Panc1 (cell line): ENCODE data around the gene SLCO2B1. TPM values are rescaled to one million over a fixed set of nuclear protein-coding genes. Genes with fewer than 3 reads are reported as not detected.
"Not testable (repeated sequence)": the region's sequence is repeated elsewhere in the genome, so short reads cannot be mapped to it uniquely, and the experiment has no call there.

Source experiments
- ATAC-seq: fragments of 200-7000 bp; cut with Tn5 transposase; 2 replicates; pipeline ENCODE4 v1.9.1; 2020; ENCODE audit warnings: mild to moderate bottlenecking, moderate library complexity
- BruUV-seq: library from RNA; stranded (reverse); fragments of 400-500 nt; replicated peaks from 2 replicates; lab custom pipeline; 2021; lab: Mats Ljungman, UMichigan
- CTCF ChIA-PET: fragments of 300-600 bp; sonication (Branson Sonifier 250); formaldehyde crosslinking; loops from one replicate; lab custom pipeline; 2022; ENCODE audit warnings: antibody characterized with exemption; lab: Charles Lee
- POLR2A ChIA-PET: fragments of 300-600 bp; sonication (Branson Sonifier 250); formaldehyde crosslinking; loops from one replicate; lab custom pipeline; 2022; ENCODE audit warnings: antibody characterized with exemption; lab: Charles Lee
- DNase-seq: peaks from one replicate; pipeline ENCODE4 v3.0.0-alpha.2; 2010; ENCODE audit warnings: low read depth, low spot score
- H3K27ac ChIP-seq: 2 replicates; pipeline ENCODE4 v1.5.1; 2011; ENCODE audit warnings: mild to moderate bottlenecking, low read length, inconsistent platforms
- H3K27me3 ChIP-seq: fragments of 200-500 bp; sonication (Bioruptor generic); 2 replicates; pipeline ENCODE4 v1.6.0; 2014; ENCODE audit warnings: low read length, inconsistent platforms; ENCODE audit not compliant: control insufficient read depth, insufficient read depth
- H3K36me3 ChIP-seq: fragments of 200-500 bp; sonication (Bioruptor generic); 2 replicates; pipeline ENCODE4 v1.5.1; 2014; ENCODE audit warnings: inconsistent platforms, mild to moderate bottlenecking, low read length, moderate library complexity; ENCODE audit not compliant: control insufficient read depth, insufficient read depth
- H3K4me1 ChIP-seq: 2 replicates; pipeline ENCODE4 v1.5.1; 2011; ENCODE audit warnings: inconsistent platforms, mild to moderate bottlenecking, low read length, moderate library complexity; ENCODE audit not compliant: control insufficient read depth, insufficient read depth
- H3K4me3 ChIP-seq, 2 experiments: 2 replicates each; pipeline ENCODE4 v1.5.1; 2011 to 2012; ENCODE audit warnings: low read depth in 2 of 2, low read length in 2 of 2, mild to moderate bottlenecking in 2 of 2, inconsistent platforms in 1 of 2, moderate library complexity in 1 of 2
- H3K9me3 ChIP-seq: fragments of 200-500 bp; sonication (Bioruptor generic); 2 replicates; pipeline ENCODE4 v1.5.1; 2014; ENCODE audit warnings: low read depth, mild to moderate bottlenecking, inconsistent platforms, low read length, moderate library complexity; ENCODE audit not compliant: control insufficient read depth, insufficient read depth
- POLR2AphosphoS5 ChIP-seq: IDR thresholded peaks from 2 replicates; pipeline ENCODE4 v1.6.1; 2012; ENCODE audit warnings: mild to moderate bottlenecking, low read depth, low read length, moderate library complexity
- REST ChIP-seq, 2 experiments: IDR thresholded peaks; 2 replicates each; pipeline ENCODE4 v1.6.1; 2011 to 2012; ENCODE audit warnings: low read depth in 2 of 2, control low read depth in 1 of 2, low read length in 1 of 2, mild to moderate bottlenecking in 1 of 2, moderate library complexity in 1 of 2; ENCODE audit not compliant: insufficient read depth in 1 of 2
- SIN3A ChIP-seq: IDR thresholded peaks from 2 replicates; pipeline ENCODE4 v1.6.1; 2012; ENCODE audit warnings: low read depth, mild to moderate bottlenecking, low read length, moderate library complexity, borderline replicate concordance; ENCODE audit not compliant: insufficient read depth
- TCF7L2 ChIP-seq: IDR thresholded peaks from 2 replicates; pipeline ENCODE4 v1.6.1; 2011; ENCODE audit warnings: mild to moderate bottlenecking, low read depth, low read length, inconsistent platforms
- in situ Hi-C: cut with HindIII; loops from 2 replicates; pipeline ENCODE4 v1.10.0; 2016; ENCODE audit warnings: low sequenced_read_pairs, low pct_unique_long_range_greater_than_20kb
- intact Hi-C: fragments of 100-400 bp; cut with micrococcal nuclease; formaldehyde crosslinking; loops from one replicate; pipeline ENCODE4 v1.10.0; 2022; ENCODE audit not compliant: unreplicated experiment
- total RNA-seq: library from RNA; stranded (reverse); gene quantifications from one replicate; pipeline ENCODE4 v1.2.1, GENCODE V29; 2021; ENCODE audit not compliant: unreplicated experiment
- TF ChIP-seq, protein P1 (sequence below): fragments of 450-650 bp; IDR thresholded peaks from 2 replicates; pipeline ENCODE4 v1.5.1; 2017; ENCODE audit warnings: mild to moderate bottlenecking

The SLCO2B1 gene
- total RNA-seq, 1 experiment from 2014 or later = 0.77 TPM

GRCh38 chr11:75103380-75104026 lies 47.4 kb upstream of the SLCO2B1 start:
- ATAC-seq (peak; percentile 49; the same call in 1 of the 2 replicates), DNase-seq (no peak)
- Histone ChIP-seq H3K36me3 (no peaks in the 10 kb centered on the region), H3K27me3 (peaks cover 2% of the 10 kb centered on the region), H3K4me1 (no peaks in the 10 kb centered on the region), H3K27ac (no peak overlapping the region), H3K9me3 (no peaks in the 10 kb centered on the region), H3K4me3 (no peak overlapping the region)
- CTCF ChIA-PET = interaction anchor here (0.7 kb wide), 1 partner anchor 99 kb away, joined by 3 read pairs; no protein-coding TSS in a partner anchor
- TF ChIP-seq, protein P1, sequence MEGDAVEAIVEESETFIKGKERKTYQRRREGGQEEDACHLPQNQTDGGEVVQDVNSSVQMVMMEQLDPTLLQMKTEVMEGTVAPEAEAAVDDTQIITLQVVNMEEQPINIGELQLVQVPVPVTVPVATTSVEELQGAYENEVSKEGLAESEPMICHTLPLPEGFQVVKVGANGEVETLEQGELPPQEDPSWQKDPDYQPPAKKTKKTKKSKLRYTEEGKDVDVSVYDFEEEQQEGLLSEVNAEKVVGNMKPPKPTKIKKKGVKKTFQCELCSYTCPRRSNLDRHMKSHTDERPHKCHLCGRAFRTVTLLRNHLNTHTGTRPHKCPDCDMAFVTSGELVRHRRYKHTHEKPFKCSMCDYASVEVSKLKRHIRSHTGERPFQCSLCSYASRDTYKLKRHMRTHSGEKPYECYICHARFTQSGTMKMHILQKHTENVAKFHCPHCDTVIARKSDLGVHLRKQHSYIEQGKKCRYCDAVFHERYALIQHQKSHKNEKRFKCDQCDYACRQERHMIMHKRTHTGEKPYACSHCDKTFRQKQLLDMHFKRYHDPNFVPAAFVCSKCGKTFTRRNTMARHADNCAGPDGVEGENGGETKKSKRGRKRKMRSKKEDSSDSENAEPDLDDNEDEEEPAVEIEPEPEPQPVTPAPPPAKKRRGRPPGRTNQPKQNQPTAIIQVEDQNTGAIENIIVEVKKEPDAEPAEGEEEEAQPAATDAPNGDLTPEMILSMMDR = no peak
- TF ChIP-seq REST (IDR thresholded peaks at IDR 0.05; ENCODE audit: insufficient read depth in 1 of 2, low read depth in 2 of 2, low read length in 1 of 2) (no peak), POLR2AphosphoS5 (no peak), TCF7L2 (no peak), SIN3A (no peak)
- in situ Hi-C loops = loop anchor here (25.0 kb wide), 2 partner anchors 91 to 109 kb away; no protein-coding TSS in a partner anchor
- intact Hi-C loops = no loop called here
- no TSS peak for BruUV-seq
- POLR2A ChIA-PET = interaction anchor here (0.6 kb wide), 1 partner anchor 1935 kb away, joined by 3 read pairs; no protein-coding TSS in a partner anchor

DNA sequence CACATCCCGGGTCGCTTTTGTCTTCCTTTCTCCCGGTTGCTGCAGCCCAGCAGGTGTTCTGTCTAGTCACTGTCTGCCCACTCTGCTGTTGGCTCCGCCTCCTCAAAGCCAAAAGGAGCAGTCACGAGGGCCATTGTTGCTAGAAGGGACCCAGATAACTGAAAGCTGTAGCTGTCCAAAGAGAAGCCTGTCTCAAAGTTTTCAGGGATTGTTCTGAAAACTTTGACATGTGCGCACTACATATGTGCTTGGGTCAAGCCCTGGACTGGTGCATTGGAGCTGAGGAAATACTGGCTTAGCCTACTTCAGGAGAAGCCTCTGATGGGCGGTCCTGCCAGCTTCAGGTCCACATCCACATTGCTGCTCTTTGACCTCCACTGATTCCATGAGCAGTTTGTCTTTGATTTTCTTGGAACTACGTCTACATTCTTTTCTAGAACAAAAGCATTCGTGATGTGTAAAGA lies 45.4 kb upstream of the SLCO2B1 start:
- Histone ChIP-seq H3K36me3 (no peaks in the 10 kb centered on the region), H3K9me3 (no peaks in the 10 kb centered on the region), H3K4me3 (no peak overlapping the region), H3K27ac (no peak overlapping the region), H3K27me3 (peaks cover 2% of the 10 kb centered on the region; the same call in 1 of the 2 replicates), H3K4me1 (no peaks in the 10 kb centered on the region)
- ATAC-seq = no peak
- ChIA-PET CTCF (no interaction called here), POLR2A (no interaction called here)
- DNase-seq = no peak
- in situ Hi-C loops (loop anchor here (25.0 kb wide), 2 partner anchors 93 to 107 kb away; no protein-coding TSS in a partner anchor), intact Hi-C loops (no loop called here)
- BruUV-seq = no TSS peak
- TF ChIP-seq POLR2AphosphoS5 = no peak
- TF ChIP-seq, protein P1 = no peak
- TF ChIP-seq TCF7L2 = no peak
- no peak for TF ChIP-seq REST (IDR thresholded peaks at IDR 0.05; ENCODE audit: insufficient read depth in 1 of 2, low read depth in 2 of 2, low read length in 1 of 2)
- no peak for TF ChIP-seq SIN3A

- H3K27ac ChIP-seq, H3K27me3 ChIP-seq, H3K4me1 ChIP-seq, BruUV-seq, DNase-seq, H3K36me3 ChIP-seq, CTCF ChIA-PET, intact Hi-C loops, H3K4me3 ChIP-seq, ATAC-seq, H3K9me3 ChIP-seq, POLR2A ChIA-PET: not testable (repeated sequence)
- in situ Hi-C loops = loop anchor here (25.0 kb wide), 2 partner anchors 94 to 106 kb away; no protein-coding TSS in a partner anchor
Measured at GRCh38 chr11:75105967-75106681, 44.8 kb upstream of the SLCO2B1 start.
